ENCODE data around the gene ERG. TPM values are rescaled to one million over a fixed set of nuclear protein-coding genes. Genes with fewer than 3 reads are reported as not detected.

ERG gene
- total and polyA plus RNA-seq, 12 donors: 9.5 to 30.5 (median 16.0) TPM

DNA sequence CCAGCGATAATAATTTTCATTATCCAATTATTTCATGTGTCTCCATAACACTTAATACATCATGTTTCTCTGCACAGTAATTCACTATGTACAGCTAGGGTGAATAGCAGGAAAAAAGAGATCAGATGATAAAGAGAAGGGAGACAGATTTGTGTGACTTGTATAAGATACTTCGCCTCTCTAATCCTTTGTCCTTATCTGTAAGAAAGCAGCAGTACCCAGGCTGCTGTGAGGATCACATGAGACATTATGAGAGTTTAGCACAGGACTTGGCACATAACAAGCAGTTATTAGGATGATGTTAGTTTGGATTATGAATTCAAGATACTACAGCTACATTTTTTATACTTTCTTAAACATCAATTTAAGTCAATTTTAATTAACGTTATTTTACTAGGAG, 6.3 kb downstream of the ERG start:
- WGBS, 2 donors: 48 to 55% methylated on average over 3 of the region's 3 CpGs
- peak overlapping the region in 5 of 10 donors; percentile 9 to 72 (median 28) for H3K27ac ChIP-seq
- ATAC-seq (no peak), DNase-seq (no peak)
- H3K4me1 ChIP-seq: peaks cover 0 to 78% (median 49%) of the 10 kb centered on the region in 9 donors
- no peak overlapping the region for H3K4me3 ChIP-seq
- intact Hi-C loops (cut with DNase I): loop anchor here in 2 of 10 donors (10.0 kb wide), 1 partner anchor 87 kb away; no protein-coding TSS in a partner anchor
- H3K27me3 ChIP-seq: no peaks in the 10 kb centered on the region
- H3K36me3 ChIP-seq: no peaks in the 10 kb centered on the region
- TF ChIP-seq CTCF (IDR thresholded peaks at IDR 0.05): no peak
- H3K9me3 ChIP-seq: no peaks in the 10 kb centered on the region

GRCh38 chr21:38491536-38491935, 6.7 kb downstream of the ERG start:
- Histone ChIP-seq H3K9me3 (no peaks in the 10 kb centered on the region), H3K36me3 (no peaks in the 10 kb centered on the region), H3K27ac (peak overlapping the region in 5 of 10 donors; percentile 9 to 72 (median 28)), H3K4me1 (peaks cover 0 to 83% (median 53%) of the 10 kb centered on the region in 9 donors), H3K4me3 (no peak overlapping the region), H3K27me3 (no peaks in the 10 kb centered on the region)
- intact Hi-C loops (cut with DNase I): loop anchor here in 2 of 10 donors (10.0 kb wide), 1 partner anchor 87 kb away; no protein-coding TSS in a partner anchor
- TF ChIP-seq CTCF (IDR thresholded peaks at IDR 0.05): no peak
- ATAC-seq (peak in 4 of 8 donors; percentile 13 to 31 (median 19)), DNase-seq (no peak)
- 46 to 54% methylated on average over 5 of the region's 5 CpGs for WGBS, 2 donors

GRCh38 chr21:38490411-38491020, 7.8 kb downstream of the ERG start:
- intact Hi-C loops (cut with DNase I): loop anchor here in 2 of 10 donors (10.0 kb wide), 1 partner anchor 86 kb away; no protein-coding TSS in a partner anchor
- 49 to 51% methylated on average over 12 of the region's 12 CpGs for WGBS, 2 donors
- TF ChIP-seq CTCF (IDR thresholded peaks at IDR 0.05): no peak
- ATAC-seq: no peak
- H3K36me3 ChIP-seq: no peaks in the 10 kb centered on the region
- no peaks in the 10 kb centered on the region for H3K27me3 ChIP-seq
- DNase-seq: no peak
- H3K27ac ChIP-seq: peak overlapping the region in 6 of 10 donors; percentile 1 to 72 (median 34)
- H3K4me1 ChIP-seq: peaks cover 0 to 91% (median 63%) of the 10 kb centered on the region in 9 donors
- no peaks in the 10 kb centered on the region for H3K9me3 ChIP-seq
- no peak overlapping the region for H3K4me3 ChIP-seq

- no peak for TF ChIP-seq CTCF (IDR thresholded peaks at IDR 0.05)
- Histone ChIP-seq H3K4me3 (no peak overlapping the region), H3K27me3 (no peaks in the 10 kb centered on the region), H3K4me1 (peaks cover 0 to 93% (median 68%) of the 10 kb centered on the region in 9 donors), H3K36me3 (no peaks in the 10 kb centered on the region), H3K27ac (peak overlapping the region in 5 of 10 donors; percentile 34 to 72 (median 43)), H3K9me3 (no peaks in the 10 kb centered on the region)
- ATAC-seq (no peak), DNase-seq (no peak)
- intact Hi-C loops (cut with DNase I): loop anchor here in 2 of 10 donors (5.0 to 10.0 kb wide), 2 partner anchors 47 to 85 kb away; no protein-coding TSS in a partner anchor
- WGBS, 2 donors: 70 to 74% methylated on average over 6 of the region's 6 CpGs
Measured at GRCh38 chr21:38489729-38490128, 8.5 kb downstream of the ERG start.

All from heart right ventricle (tissue), 16 donors.